A673 (cell line): ENCODE results near the gene SLC44A3.

Experiments
- CTCF ChIP-seq: fragments of 300-800, 200-600 bp; sonication (generic); conservative IDR thresholded peaks from 2 replicates; pipeline ENCODE4 v1.5.1; 2017; ENCODE audit warnings: low read depth, mild to moderate bottlenecking, antibody characterized with exemption, low read length, moderate library complexity, mixed read lengths
- EZH2 ChIP-seq: fragments of 200-600 bp; sonication (generic); IDR thresholded peaks from 2 replicates; pipeline ENCODE4 v1.6.1; 2017; ENCODE audit warnings: borderline replicate concordance, low read depth, mild to moderate bottlenecking, mixed read lengths, antibody characterized with exemption, low read length; ENCODE audit not compliant: poor library complexity, severe bottlenecking

DNA sequence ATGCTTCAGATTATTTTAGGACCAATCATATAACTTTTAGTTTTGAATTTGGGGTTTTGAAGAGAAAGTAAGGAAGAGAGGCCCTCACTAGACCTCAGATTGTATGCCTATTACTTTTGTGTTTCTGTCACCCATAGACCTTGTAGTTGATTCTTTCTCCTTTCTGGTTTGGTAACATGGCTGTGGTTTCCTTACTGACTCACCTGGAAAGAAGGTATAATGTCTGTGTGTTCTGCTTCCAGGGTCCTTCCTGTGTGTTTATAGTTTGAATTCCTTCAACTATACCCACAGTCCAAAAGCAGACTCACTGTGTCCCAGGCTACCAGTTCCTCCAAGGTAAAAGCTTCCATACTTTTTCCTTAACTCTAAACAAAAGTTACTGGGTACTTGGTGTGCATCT is 8.1 kb downstream of the SLC44A3 start:
- TF ChIP-seq CTCF (no peak), EZH2 (no peak)
